Kidney epithelial cell (primary cell): ENCODE measurements around the gene KCNJ16. TPM values are rescaled to one million over a fixed set of nuclear protein-coding genes. Genes with fewer than 3 reads are reported as not detected.

Source experiments
- DNase-seq: peaks from one replicate; pipeline ENCODE4 v3.0.0-alpha.2; 2010; ENCODE audit warnings: low read depth
- H3K27me3 ChIP-seq: 2 replicates; pipeline ENCODE4 v1.6.0; 2011; ENCODE audit warnings: low read length; ENCODE audit not compliant: control insufficient read depth, insufficient read depth
- H3K36me3 ChIP-seq: 2 replicates; pipeline ENCODE4 v1.5.1; 2011; ENCODE audit warnings: low read length; ENCODE audit not compliant: control insufficient read depth, insufficient read depth
- H3K4me3 ChIP-seq: 2 replicates; pipeline ENCODE4 v1.5.1; 2011; ENCODE audit warnings: low read depth, mild to moderate bottlenecking, control low read depth, low read length
- total RNA-seq: library from RNA; depleted of rRNA; stranded (reverse); fragments of >200 nt; gene quantifications from 2 replicates; pipeline ENCODE4 v1.2.3, GENCODE V29; 2015
- TF ChIP-seq, protein P1 (sequence below): IDR thresholded peaks from 2 replicates; pipeline ENCODE4 v1.5.1; 2011; ENCODE audit warnings: mild to moderate bottlenecking, moderate library complexity, low read length, control low read depth, inconsistent platforms; ENCODE audit not compliant: insufficient read depth, poor library complexity, severe bottlenecking

KCNJ16 gene
- total RNA-seq, 1 donor from 2014 or later: 4.1 TPM

DNA sequence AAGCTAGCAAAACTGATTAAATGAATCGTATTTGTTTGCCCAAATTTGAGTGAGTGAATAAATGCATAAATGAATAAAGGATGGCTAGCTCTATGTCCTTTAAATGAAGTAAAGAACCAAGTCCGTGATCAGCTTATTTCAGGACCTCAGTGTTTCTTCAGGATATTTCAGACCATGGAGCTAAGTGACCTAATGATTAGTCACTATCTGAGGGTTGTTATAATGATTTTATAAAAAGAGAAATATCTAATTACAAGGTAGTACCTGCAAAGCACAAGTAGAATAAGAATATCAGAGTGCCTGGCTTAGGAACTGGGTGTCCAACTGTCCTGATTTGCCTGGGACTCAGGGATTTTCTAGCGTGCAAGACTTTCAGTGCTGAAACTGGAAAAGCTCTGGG is 106.8 kb downstream of the KCNJ16 start:
- TF ChIP-seq, protein P1, sequence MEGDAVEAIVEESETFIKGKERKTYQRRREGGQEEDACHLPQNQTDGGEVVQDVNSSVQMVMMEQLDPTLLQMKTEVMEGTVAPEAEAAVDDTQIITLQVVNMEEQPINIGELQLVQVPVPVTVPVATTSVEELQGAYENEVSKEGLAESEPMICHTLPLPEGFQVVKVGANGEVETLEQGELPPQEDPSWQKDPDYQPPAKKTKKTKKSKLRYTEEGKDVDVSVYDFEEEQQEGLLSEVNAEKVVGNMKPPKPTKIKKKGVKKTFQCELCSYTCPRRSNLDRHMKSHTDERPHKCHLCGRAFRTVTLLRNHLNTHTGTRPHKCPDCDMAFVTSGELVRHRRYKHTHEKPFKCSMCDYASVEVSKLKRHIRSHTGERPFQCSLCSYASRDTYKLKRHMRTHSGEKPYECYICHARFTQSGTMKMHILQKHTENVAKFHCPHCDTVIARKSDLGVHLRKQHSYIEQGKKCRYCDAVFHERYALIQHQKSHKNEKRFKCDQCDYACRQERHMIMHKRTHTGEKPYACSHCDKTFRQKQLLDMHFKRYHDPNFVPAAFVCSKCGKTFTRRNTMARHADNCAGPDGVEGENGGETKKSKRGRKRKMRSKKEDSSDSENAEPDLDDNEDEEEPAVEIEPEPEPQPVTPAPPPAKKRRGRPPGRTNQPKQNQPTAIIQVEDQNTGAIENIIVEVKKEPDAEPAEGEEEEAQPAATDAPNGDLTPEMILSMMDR: no peak
- no peaks in the 10 kb centered on the region for H3K27me3 ChIP-seq

GRCh38 chr17:70183508-70183907 is 108.5 kb downstream of the KCNJ16 start:
- Histone ChIP-seq H3K36me3 (no peaks in the 10 kb centered on the region), H3K4me3 (no peak overlapping the region), H3K27me3 (no peaks in the 10 kb centered on the region)
- TF ChIP-seq, protein P1: no peak
- no peak for DNase-seq

More for the DNA sequence above, 106.8 kb downstream of the KCNJ16 start:
- no peak overlapping the region for H3K4me3 ChIP-seq
- no peaks in the 10 kb centered on the region for H3K36me3 ChIP-seq
- DNase-seq: no peak

GRCh38 chr17:70184207-70184606 is 109.2 kb downstream of the KCNJ16 start:
- H3K4me3 ChIP-seq: no peak overlapping the region
- TF ChIP-seq, protein P1: no peak
- no peaks in the 10 kb centered on the region for H3K27me3 ChIP-seq
- no peaks in the 10 kb centered on the region for H3K36me3 ChIP-seq
- DNase-seq: no peak

GRCh38 chr17:70184770-70185169 is 109.7 kb downstream of the KCNJ16 start:
- Histone ChIP-seq H3K36me3 (no peaks in the 10 kb centered on the region), H3K4me3 (no peak overlapping the region), H3K27me3 (no peaks in the 10 kb centered on the region)
- DNase-seq: no peak
- TF ChIP-seq, protein P1: no peak

Other genes with a start within 250 kb of the KCNJ16 start
- 0.79 and 0.82 TPM in 2 replicates for gene KCNJ2, start 94.3 kb downstream of the KCNJ16 start, total RNA-seq